PC-9 (cell line): ENCODE measurements around the gene GSN.

Experiments used
- EZH2 ChIP-seq: fragments of 200-600 bp; sonication (generic); IDR thresholded peaks from 2 replicates; pipeline ENCODE4 v1.8.0; 2017; ENCODE audit warnings: antibody characterized with exemption, low read depth
- TF ChIP-seq, protein P1 (sequence below): fragments of 200-600 bp; sonication (generic); conservative IDR thresholded peaks from 2 replicates; pipeline ENCODE4 v1.6.1; 2017; ENCODE audit warnings: mixed run types, antibody characterized with exemption, mild to moderate bottlenecking, moderate library complexity

- TF ChIP-seq, protein P1, sequence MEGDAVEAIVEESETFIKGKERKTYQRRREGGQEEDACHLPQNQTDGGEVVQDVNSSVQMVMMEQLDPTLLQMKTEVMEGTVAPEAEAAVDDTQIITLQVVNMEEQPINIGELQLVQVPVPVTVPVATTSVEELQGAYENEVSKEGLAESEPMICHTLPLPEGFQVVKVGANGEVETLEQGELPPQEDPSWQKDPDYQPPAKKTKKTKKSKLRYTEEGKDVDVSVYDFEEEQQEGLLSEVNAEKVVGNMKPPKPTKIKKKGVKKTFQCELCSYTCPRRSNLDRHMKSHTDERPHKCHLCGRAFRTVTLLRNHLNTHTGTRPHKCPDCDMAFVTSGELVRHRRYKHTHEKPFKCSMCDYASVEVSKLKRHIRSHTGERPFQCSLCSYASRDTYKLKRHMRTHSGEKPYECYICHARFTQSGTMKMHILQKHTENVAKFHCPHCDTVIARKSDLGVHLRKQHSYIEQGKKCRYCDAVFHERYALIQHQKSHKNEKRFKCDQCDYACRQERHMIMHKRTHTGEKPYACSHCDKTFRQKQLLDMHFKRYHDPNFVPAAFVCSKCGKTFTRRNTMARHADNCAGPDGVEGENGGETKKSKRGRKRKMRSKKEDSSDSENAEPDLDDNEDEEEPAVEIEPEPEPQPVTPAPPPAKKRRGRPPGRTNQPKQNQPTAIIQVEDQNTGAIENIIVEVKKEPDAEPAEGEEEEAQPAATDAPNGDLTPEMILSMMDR: no peak
- no peak for TF ChIP-seq EZH2
Observed at GRCh38 chr9:121253821-121254501, 14.0 kb upstream of the GSN start.
